ENCODE data around the gene NIFK.
"Not testable (repeated sequence)": the region's sequence is repeated elsewhere in the genome, so short reads cannot be mapped to it uniquely, and the experiment has no call there.

Gene NIFK

DNA sequence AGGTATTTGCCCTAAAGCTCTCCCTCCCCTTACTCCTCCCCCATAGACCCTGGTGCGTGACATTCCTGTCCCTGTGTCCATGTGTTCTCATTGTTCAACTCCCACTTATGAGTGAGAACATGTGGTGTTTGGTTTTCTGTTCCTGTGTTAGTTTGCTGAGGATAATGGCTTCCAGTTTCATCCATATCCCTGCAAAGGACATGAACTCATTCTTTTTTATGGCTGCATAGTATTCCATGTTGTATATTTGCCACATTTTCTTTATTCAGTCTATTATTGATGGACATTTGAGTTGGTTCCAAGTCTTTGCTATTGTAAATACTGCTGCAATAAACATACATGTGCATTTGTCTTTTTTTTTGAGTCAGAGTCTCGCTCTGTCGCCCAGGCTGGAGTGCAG is 46.1 kb downstream of the NIFK start:
- not testable (repeated sequence) for DNase-seq

DNA sequence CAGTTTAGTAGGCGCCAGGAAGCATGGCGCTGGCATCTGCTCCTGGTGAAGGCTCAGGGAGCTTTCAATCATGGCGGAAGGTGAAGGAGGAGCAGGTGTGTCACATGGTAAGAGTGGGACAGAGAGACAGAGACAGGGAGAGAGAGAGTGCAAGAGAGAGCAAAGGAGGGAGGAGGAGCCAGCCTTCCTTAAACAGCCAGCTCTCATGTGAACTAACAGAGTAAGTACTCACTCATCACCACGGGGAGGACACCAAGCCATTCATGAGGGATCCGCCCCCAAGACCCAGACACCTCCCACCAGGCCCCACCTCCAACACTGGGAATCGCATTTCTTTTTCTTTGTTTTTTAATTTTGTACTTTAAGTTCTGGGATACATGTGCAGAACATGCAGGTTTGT is 46.6 kb downstream of the NIFK start:
- DNase-seq: no peak

DNA sequence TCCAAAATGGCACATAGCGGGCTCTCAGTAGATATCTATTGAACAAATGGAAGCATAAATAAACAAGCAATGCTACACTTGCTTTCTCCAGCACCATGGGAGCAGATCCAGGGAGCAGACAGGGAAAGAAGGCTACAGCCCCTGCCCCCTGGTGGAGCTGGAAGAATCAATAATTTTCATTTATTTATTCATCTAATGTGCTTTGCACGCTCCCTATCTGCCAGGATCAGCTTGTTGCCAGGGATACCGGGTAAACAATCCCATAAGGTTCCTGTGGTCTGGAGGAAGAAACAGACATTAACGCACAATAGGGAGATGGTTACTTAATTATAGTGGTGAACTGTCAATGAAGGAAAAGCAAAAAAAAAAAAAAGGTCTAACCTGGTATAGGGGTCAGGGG is 47.3 kb downstream of the NIFK start:
- DNase-seq: peak; percentile 49

DNA sequence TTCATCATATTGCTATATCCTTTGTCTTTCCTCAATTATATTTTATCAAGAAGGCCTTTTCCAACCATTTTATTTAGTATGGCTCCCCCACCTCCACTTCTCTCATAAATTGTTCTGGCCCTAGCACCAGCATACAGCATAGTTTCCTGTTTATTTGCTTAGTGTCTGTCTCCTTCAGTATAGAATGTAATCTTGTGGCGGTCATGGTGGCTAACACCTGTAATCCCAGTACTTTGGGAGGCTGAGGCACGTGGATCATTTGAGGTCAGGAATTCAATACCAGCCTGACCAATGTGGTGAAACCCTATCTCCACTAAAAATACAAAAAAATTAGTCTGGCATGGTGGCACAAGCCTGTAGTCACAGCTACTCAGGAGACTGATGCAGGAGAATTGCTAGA is 47.9 kb downstream of the NIFK start:
- DNase-seq: no peak

DNA sequence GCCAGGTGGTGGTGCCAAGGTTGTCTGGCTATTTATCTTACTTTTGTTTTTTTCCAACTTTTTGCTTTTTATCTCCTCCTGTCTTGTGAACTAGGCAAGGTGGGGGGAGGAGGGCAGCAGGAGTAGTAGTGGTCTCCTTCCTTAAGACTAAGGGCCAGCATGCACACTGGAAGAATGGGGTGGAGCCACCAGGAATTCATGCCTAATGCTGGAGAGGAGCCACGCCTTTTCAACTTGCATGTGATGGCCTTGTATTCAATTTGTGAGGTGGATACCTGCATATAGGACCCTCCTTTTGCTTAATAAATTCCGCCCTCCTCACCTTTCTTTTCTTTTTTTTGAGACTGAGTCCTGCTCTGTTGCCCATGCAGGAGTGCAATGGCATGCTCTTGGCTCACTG is 49.8 kb downstream of the NIFK start:
- no peak for DNase-seq

DNA sequence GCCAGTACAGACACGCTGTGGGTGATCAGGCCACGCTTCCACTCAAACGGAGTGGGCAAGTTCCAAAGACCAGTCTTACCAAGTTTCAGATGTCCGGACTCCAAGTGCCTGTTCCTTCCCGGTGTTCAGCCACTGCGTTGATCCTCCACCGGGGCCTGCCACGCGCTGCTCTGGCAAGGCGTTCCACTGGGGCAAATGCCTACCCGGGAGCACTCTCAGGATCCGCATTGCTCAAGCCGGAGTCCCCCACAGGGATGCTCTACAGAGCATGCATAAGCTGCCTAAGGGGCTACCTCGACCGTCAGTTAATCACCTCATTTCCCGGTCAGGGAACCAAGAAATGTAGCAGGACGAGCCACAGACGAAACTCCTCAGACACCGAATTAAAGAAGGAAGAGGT is 50.5 kb downstream of the NIFK start:
- no peak for DNase-seq

DNA sequence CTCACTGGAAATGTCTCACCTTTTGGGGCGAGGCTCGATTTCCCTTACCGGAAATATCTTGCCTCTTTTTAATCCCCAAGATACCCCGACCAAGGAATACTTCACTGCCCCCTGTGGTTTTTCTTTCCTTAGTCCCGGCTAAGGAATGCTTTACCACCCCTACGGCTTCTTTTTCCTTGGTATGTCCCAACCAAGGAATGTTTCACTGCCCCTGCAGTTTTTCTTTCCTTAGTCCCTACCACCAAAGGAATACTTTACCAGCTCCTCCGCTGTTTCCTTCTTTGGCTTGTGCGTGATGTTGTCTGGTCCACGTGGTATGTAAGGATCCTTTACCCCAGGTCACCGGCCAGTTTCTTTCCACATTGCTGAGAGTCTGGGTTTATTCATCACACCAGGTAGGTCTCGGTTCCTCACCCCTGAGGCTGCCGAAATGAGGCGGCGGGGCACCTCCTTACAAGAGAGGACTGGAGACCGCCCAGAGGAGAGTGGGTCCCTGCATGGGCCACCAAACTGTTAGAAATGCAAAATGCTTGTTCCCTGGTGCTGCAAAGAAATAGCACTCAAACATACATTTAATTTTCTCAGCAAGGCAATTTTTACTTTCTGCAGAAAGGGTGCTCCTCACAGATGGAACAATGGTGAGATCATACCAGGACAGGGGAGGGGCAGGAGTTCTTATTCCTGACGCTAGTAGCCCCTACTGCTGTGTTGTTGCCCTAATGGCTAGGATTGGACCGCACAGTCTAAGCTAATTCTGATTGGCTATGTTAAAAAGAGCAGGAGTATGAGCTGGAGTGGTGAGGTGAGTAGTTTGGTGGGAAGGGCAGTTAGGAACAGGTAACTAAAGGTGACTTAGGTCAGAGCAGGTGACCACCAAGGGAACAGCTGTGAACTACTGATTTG is 54.0 kb downstream of the NIFK start:
- no peak for DNase-seq

DNA sequence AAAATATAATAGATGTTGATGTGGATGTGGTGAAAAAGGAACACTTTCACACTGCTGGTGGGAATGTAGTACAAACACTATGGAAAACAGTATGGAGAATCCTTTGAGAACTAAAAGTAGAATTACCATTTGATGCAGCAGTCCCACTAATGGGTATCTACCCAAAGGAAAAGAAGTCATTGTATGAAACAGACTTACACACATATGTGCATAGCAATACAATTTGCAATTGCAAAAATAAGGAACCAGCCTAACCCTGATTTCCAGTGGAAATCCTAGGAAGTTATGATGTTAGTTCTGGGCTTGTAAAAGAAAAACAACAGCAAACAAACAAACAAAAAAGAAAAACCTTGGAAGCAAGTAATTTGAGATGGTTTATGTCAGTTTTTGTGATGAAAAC is 58.8 kb downstream of the NIFK start:
- DNase-seq: no peak
